Measurements from ENCODE around the gene SLC25A34.

Gene SLC25A34

GRCh38 chr1:15714406-15715136, 21.5 kb upstream of the SLC25A34 start:
- FAIRE-seq, result no peak

GRCh38 chr1:15717418-15718125, 18.5 kb upstream of the SLC25A34 start:
- no peak for FAIRE-seq

GRCh38 chr1:15718199-15718601, 17.9 kb upstream of the SLC25A34 start:
- FAIRE-seq, result no peak

- no peak for FAIRE-seq
These were observed 16.5 kb upstream of the SLC25A34 start for GRCh38 chr1:15719381-15720120.

GRCh38 chr1:15720861-15721260, 15.2 kb upstream of the SLC25A34 start:
- FAIRE-seq, result no peak

GRCh38 chr1:15722411-15722810, 13.6 kb upstream of the SLC25A34 start:
- FAIRE-seq, result no peak

- FAIRE-seq, result no peak
These were observed 13.1 kb upstream of the SLC25A34 start for GRCh38 chr1:15722836-15723532.

- no peak for FAIRE-seq
These were observed 12.3 kb upstream of the SLC25A34 start for GRCh38 chr1:15723631-15724246.

- no peak for FAIRE-seq
These were observed 10.8 kb upstream of the SLC25A34 start for GRCh38 chr1:15724949-15725880.

- FAIRE-seq, result no peak
These were observed 9.6 kb upstream of the SLC25A34 start for GRCh38 chr1:15726508-15726907.

GRCh38 chr1:15727021-15727420, 9.0 kb upstream of the SLC25A34 start:
- no peak for FAIRE-seq

GRCh38 chr1:15727424-15727823, 8.6 kb upstream of the SLC25A34 start:
- no peak for FAIRE-seq

GRCh38 chr1:15727866-15728534, 8.1 kb upstream of the SLC25A34 start:
- no peak for FAIRE-seq

GRCh38 chr1:15728937-15729657, 7.0 kb upstream of the SLC25A34 start:
- no peak for FAIRE-seq

GRCh38 chr1:15730423-15730822, 5.6 kb upstream of the SLC25A34 start:
- no peak for FAIRE-seq

GRCh38 chr1:15730936-15731335, 5.1 kb upstream of the SLC25A34 start:
- FAIRE-seq, result no peak

GRCh38 chr1:15731735-15732685, 4.0 kb upstream of the SLC25A34 start:
- FAIRE-seq, result no peak

GRCh38 chr1:15732686-15733081, 3.4 kb upstream of the SLC25A34 start:
- FAIRE-seq, result no peak

GRCh38 chr1:15733218-15733725, 2.8 kb upstream of the SLC25A34 start:
- no peak for FAIRE-seq

All from colon (tissue), 2 donors.